HEK293 (cell line): Measurements from ENCODE around the gene MYH6.

ENCODE experiments used
- CTCF ChIA-PET: fragments of 350-600 bp; formaldehyde crosslinking; extraction: SDS; loops from one replicate; lab custom pipeline; 2021; ENCODE audit warnings: antibody characterized with exemption; lab: Yijun Ruan, JAX
- POLR2A ChIA-PET: fragments of 300-600 bp; formaldehyde crosslinking; extraction: SDS; loops from one replicate; lab custom pipeline; 2020; ENCODE audit warnings: antibody characterized with exemption, inconsistent platforms; lab: Yijun Ruan, JAX
- H3K27ac ChIP-seq: fragments of 200-500 bp; sonication (Bioruptor generic); 2 replicates; pipeline ENCODE4 v1.5.1; 2014; ENCODE audit warnings: low read depth, low read length, control low read depth, inconsistent platforms; ENCODE audit errors: extremely low read depth
- H3K36me3 ChIP-seq, 2 experiments: fragments of 200-500 bp in 1 of 2; sonication (Bioruptor generic) in 1 of 2; 1 replicate in 1 of 2; 2 replicates in 1 of 2; pipeline ENCODE4 v1.5.1; 2014 to 2017; ENCODE audit warnings: inconsistent platforms in 2 of 2, low read length in 2 of 2; ENCODE audit not compliant: control insufficient read depth in 2 of 2, insufficient read depth in 1 of 2
- H3K4me1 ChIP-seq: fragments of 200-500 bp; sonication (Bioruptor generic); 2 replicates; pipeline ENCODE4 v1.5.1; 2014; ENCODE audit warnings: mild to moderate bottlenecking, low read length, inconsistent platforms; ENCODE audit not compliant: control insufficient read depth, insufficient read depth
- H3K4me3 ChIP-seq: 2 replicates; pipeline ENCODE4 v1.5.1; 2011; ENCODE audit warnings: low read depth, mild to moderate bottlenecking, control low read depth, low read length, moderate library complexity
- H3K9me3 ChIP-seq: fragments of 200-500 bp; sonication (Bioruptor generic); 2 replicates; pipeline ENCODE4 v1.5.1; 2014; ENCODE audit warnings: low read depth, low read length, inconsistent platforms; ENCODE audit not compliant: control insufficient read depth, insufficient read depth
- BCL11B ChIP-seq: fragments of 450-650 bp; formaldehyde crosslinking; IDR thresholded peaks from 2 replicates; pipeline ENCODE4 v1.5.1; 2016; ENCODE audit warnings: low read depth, missing biosample characterization, missing genetic modification characterization
- IKZF3 ChIP-seq: fragments of 450-650 bp; IDR thresholded peaks from 2 replicates; pipeline ENCODE4 v1.5.0; 2018; ENCODE audit warnings: missing biosample characterization, mild to moderate bottlenecking, missing genetic modification characterization, moderate library complexity
- KLF7 ChIP-seq: fragments of 450-650 bp; formaldehyde crosslinking; IDR thresholded peaks from 2 replicates; pipeline ENCODE4 v1.5.1; 2016; ENCODE audit warnings: missing biosample characterization, missing genetic modification characterization, borderline replicate concordance
- ZBTB7A ChIP-seq: fragments of 450-650 bp; formaldehyde crosslinking; IDR thresholded peaks from 2 replicates; pipeline ENCODE4 v1.5.1; 2016; ENCODE audit warnings: low read depth, missing biosample characterization, missing genetic modification characterization
- ZBTB8A ChIP-seq: fragments of 450-650 bp; formaldehyde crosslinking; IDR thresholded peaks from 2 replicates; pipeline ENCODE4 v1.5.1; 2016; ENCODE audit warnings: missing biosample characterization, missing genetic modification characterization
- ZNF114 ChIP-seq: fragments of 450-650 bp; formaldehyde crosslinking; IDR thresholded peaks from 2 replicates; pipeline ENCODE4 v1.5.0; 2017; ENCODE audit warnings: missing biosample characterization, missing genetic modification characterization
- ZNF169 ChIP-seq: fragments of 450-650 bp; formaldehyde crosslinking; IDR thresholded peaks from 2 replicates; pipeline ENCODE4 v1.5.1; 2016; ENCODE audit warnings: missing biosample characterization, missing genetic modification characterization
- ZNF174 ChIP-seq: fragments of 450-650 bp; formaldehyde crosslinking; IDR thresholded peaks from 2 replicates; pipeline ENCODE4 v1.5.0; 2017; ENCODE audit warnings: missing biosample characterization, mild to moderate bottlenecking, missing genetic modification characterization
- ZNF184 ChIP-seq: fragments of 450-650 bp; IDR thresholded peaks from 2 replicates; pipeline ENCODE4 v1.5.1; 2018; ENCODE audit warnings: missing biosample characterization, mild to moderate bottlenecking, missing genetic modification characterization
- ZNF2 ChIP-seq: fragments of 450-650 bp; formaldehyde crosslinking; IDR thresholded peaks from 2 replicates; pipeline ENCODE4 v1.5.1; 2016; ENCODE audit warnings: missing biosample characterization, missing genetic modification characterization
- ZNF24 ChIP-seq: fragments of 450-650 bp; formaldehyde crosslinking; IDR thresholded peaks from 2 replicates; pipeline ENCODE4 v1.5.1; 2016; ENCODE audit warnings: missing biosample characterization, missing genetic modification characterization
- ZNF350 ChIP-seq: fragments of 450-650 bp; formaldehyde crosslinking; IDR thresholded peaks from 2 replicates; pipeline ENCODE4 v1.5.0; 2017; ENCODE audit warnings: missing biosample characterization, mild to moderate bottlenecking, missing genetic modification characterization
- ZNF501 ChIP-seq: fragments of 450-650 bp; formaldehyde crosslinking; IDR thresholded peaks from 2 replicates; pipeline ENCODE4 v1.5.1; 2016; ENCODE audit warnings: missing biosample characterization, missing genetic modification characterization
- ZNF510 ChIP-seq: fragments of 450-650 bp; formaldehyde crosslinking; IDR thresholded peaks from 2 replicates; pipeline ENCODE4 v1.5.1; 2018; ENCODE audit warnings: mild to moderate bottlenecking, missing genetic modification characterization, missing biosample characterization; ENCODE audit not compliant: insufficient replicate concordance
- ZNF548 ChIP-seq: fragments of 450-650 bp; formaldehyde crosslinking; IDR thresholded peaks from 2 replicates; pipeline ENCODE4 v1.5.1; 2016; ENCODE audit warnings: missing biosample characterization, missing genetic modification characterization
- ZNF571 ChIP-seq: fragments of 450-650 bp; formaldehyde crosslinking; IDR thresholded peaks from 2 replicates; pipeline ENCODE4 v1.5.0; 2017; ENCODE audit warnings: missing biosample characterization, missing genetic modification characterization
- ZNF626 ChIP-seq: fragments of 450-650 bp; sonication (Bioruptor Pico); formaldehyde crosslinking; IDR thresholded peaks from 2 replicates; pipeline ENCODE4 v1.5.1; 2018; ENCODE audit warnings: missing biosample characterization, missing genetic modification characterization, inconsistent platforms
- ZNF629 ChIP-seq: fragments of 450-650 bp; formaldehyde crosslinking; IDR thresholded peaks from 2 replicates; pipeline ENCODE4 v1.5.1; 2017; ENCODE audit warnings: missing biosample characterization, missing genetic modification characterization
- ZNF677 ChIP-seq: fragments of 450-650 bp; IDR thresholded peaks from 2 replicates; pipeline ENCODE4 v1.5.0; 2018; ENCODE audit warnings: missing biosample characterization, mild to moderate bottlenecking, missing genetic modification characterization, moderate library complexity
- ZNF707 ChIP-seq: fragments of 450-650 bp; formaldehyde crosslinking; IDR thresholded peaks from 2 replicates; pipeline ENCODE4 v1.5.1; 2016; ENCODE audit warnings: missing biosample characterization, missing genetic modification characterization
- ZNF776 ChIP-seq: fragments of 450-650 bp; formaldehyde crosslinking; IDR thresholded peaks from 2 replicates; pipeline ENCODE4 v1.5.0; 2017; ENCODE audit warnings: missing biosample characterization, missing genetic modification characterization, borderline replicate concordance
- TF ChIP-seq, protein P1 (sequence below): fragments of 450-650 bp; formaldehyde crosslinking; IDR thresholded peaks from 2 replicates; pipeline ENCODE4 v1.5.1; 2016; ENCODE audit warnings: missing biosample characterization, missing genetic modification characterization
- TF ChIP-seq, protein P2 (sequence below): fragments of 450-650 bp; formaldehyde crosslinking; IDR thresholded peaks from 2 replicates; pipeline ENCODE4 v1.5.1; 2016; ENCODE audit warnings: missing biosample characterization, missing genetic modification characterization
- TF ChIP-seq, protein P3 (sequence below): fragments of 450-650 bp; formaldehyde crosslinking; IDR thresholded peaks from 2 replicates; pipeline ENCODE4 v1.5.1; 2016; ENCODE audit warnings: missing biosample characterization, missing genetic modification characterization
- TF ChIP-seq, protein P4 (sequence below): fragments of 450-650 bp; formaldehyde crosslinking; IDR thresholded peaks from 2 replicates; pipeline ENCODE4 v1.5.1; 2016; ENCODE audit warnings: missing biosample characterization, missing genetic modification characterization
- TF ChIP-seq, protein P5 (sequence below): fragments of 450-650 bp; formaldehyde crosslinking; IDR thresholded peaks from 2 replicates; pipeline ENCODE4 v1.5.0; 2017; ENCODE audit warnings: missing biosample characterization, missing genetic modification characterization, borderline replicate concordance

Gene MYH6

DNA sequence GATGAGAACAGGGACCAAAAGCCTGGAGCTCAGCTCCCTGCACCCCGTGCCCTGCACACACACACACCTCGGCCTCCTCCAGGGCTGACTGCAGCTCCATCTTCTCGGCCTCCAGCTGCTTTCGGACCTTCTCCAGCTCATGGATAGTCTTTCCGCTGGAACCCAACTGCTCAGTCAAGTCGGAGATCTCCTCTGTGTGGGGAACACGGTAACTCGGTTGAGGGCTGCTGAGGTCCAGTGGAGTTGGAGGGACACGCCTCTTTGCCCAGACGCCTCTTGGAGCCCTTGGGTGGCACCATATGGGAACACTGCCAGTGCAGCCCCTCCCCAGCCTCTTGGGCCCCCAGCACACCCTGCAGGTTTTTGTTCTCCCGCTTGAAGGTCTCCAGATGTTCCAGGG lies 8.7 kb upstream of the MYH6 start (continued):
- no peak for TF ChIP-seq ZNF501 (tag by site-specific recombination)
- no peak for TF ChIP-seq ZBTB7A
- TF ChIP-seq, protein P1, sequence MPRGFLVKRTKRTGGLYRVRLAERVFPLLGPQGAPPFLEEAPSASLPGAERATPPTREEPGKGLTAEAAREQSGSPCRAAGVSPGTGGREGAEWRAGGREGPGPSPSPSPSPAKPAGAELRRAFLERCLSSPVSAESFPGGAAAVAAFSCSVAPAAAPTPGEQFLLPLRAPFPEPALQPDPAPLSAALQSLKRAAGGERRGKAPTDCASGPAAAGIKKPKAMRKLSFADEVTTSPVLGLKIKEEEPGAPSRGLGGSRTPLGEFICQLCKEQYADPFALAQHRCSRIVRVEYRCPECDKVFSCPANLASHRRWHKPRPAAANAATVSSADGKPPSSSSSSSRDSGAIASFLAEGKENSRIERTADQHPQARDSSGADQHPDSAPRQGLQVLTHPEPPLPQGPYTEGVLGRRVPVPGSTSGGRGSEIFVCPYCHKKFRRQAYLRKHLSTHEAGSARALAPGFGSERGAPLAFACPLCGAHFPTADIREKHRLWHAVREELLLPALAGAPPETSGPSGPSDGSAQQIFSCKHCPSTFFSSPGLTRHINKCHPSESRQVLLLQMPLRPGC (tag by site-specific recombination) = no peak
- TF ChIP-seq ZNF350 = no peak
- no peak for TF ChIP-seq ZNF2
- no peak for TF ChIP-seq ZNF629 (tag by site-specific recombination)
- TF ChIP-seq ZNF707 (tag by site-specific recombination) = no peak
- no peak for TF ChIP-seq ZNF677 (tag by site-specific recombination)
- TF ChIP-seq, protein P2, sequence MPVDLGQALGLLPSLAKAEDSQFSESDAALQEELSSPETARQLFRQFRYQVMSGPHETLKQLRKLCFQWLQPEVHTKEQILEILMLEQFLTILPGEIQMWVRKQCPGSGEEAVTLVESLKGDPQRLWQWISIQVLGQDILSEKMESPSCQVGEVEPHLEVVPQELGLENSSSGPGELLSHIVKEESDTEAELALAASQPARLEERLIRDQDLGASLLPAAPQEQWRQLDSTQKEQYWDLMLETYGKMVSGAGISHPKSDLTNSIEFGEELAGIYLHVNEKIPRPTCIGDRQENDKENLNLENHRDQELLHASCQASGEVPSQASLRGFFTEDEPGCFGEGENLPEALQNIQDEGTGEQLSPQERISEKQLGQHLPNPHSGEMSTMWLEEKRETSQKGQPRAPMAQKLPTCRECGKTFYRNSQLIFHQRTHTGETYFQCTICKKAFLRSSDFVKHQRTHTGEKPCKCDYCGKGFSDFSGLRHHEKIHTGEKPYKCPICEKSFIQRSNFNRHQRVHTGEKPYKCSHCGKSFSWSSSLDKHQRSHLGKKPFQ (tag by site-specific recombination) = no peak
- TF ChIP-seq ZNF510 (tag by site-specific recombination) = no peak
- TF ChIP-seq ZNF174 = no peak
- no peak for TF ChIP-seq ZNF571

DNA sequence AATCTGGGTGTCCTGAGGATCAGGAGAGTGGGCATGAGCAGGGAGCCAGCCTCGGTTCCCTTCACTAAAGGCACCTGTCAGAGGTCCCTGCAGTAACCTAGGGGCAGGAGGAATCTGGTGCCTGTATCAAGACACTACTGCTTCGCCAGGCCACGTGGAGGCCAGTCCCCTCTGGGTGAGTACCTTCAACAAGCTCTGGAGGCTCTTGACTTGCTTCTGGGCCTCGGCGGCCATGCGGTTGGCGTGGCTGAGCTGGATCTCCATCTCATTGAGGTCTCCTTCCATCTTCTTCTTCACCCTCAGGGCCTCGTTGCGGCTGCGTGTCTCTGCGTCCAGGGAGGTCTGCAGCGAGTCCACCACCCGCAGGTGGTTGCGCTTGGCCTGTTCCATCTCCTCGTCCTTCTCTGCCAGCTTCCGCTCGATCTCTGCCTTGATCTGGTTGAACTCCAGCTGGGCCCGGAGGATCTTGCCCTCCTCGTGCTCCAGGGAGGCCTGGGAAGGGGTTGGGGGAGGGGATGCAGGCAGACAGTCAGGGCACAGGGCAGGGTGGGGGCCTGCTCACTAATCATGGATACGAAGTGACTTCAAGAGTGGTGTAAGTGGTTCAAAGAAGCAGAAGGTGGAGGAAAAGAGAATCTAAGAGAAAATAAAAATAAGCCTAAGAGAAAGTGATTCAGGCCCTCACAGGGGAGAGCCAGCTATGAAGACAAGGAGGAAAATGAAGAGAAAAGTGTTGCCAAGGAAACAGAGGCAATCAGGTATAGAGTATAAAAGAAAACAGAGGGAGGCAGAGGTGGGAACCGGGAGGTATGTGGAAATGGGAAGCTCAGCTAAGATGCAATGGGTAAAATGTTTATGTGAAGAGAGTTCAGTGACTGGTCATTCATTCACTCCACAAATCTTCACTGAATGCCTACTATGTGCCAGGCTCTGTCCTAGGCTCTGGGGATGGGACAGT lies 8.0 kb upstream of the MYH6 start:
- TF ChIP-seq, protein P3, sequence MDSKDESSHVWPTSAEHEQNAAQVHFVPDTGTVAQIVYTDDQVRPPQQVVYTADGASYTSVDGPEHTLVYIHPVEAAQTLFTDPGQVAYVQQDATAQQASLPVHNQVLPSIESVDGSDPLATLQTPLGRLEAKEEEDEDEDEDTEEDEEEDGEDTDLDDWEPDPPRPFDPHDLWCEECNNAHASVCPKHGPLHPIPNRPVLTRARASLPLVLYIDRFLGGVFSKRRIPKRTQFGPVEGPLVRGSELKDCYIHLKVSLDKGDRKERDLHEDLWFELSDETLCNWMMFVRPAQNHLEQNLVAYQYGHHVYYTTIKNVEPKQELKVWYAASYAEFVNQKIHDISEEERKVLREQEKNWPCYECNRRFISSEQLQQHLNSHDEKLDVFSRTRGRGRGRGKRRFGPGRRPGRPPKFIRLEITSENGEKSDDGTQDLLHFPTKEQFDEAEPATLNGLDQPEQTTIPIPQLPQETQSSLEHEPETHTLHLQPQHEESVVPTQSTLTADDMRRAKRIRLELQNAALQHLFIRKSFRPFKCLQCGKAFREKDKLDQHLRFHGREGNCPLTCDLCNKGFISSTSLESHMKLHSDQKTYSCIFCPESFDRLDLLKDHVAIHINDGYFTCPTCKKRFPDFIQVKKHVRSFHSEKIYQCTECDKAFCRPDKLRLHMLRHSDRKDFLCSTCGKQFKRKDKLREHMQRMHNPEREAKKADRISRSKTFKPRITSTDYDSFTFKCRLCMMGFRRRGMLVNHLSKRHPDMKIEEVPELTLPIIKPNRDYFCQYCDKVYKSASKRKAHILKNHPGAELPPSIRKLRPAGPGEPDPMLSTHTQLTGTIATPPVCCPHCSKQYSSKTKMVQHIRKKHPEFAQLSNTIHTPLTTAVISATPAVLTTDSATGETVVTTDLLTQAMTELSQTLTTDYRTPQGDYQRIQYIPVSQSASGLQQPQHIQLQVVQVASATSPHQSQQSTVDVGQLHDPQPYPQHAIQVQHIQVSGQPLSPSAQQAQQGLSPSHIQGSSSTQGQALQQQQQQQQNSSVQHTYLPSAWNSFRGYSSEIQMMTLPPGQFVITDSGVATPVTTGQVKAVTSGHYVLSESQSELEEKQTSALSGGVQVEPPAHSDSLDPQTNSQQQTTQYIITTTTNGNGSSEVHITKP (tag by site-specific recombination) = no peak
- TF ChIP-seq ZBTB8A (tag by site-specific recombination) (no peak), ZNF626 (tag by site-specific recombination) (no peak), IKZF3 (tag by site-specific recombination) (no peak), ZNF776 (tag by site-specific recombination) (no peak), ZNF548 (tag by site-specific recombination) (no peak), KLF7 (tag by site-specific recombination) (no peak), ZNF114 (tag by site-specific recombination) (no peak), ZNF184 (tag by site-specific recombination) (no peak), ZNF169 (no peak), BCL11B (tag by site-specific recombination) (no peak), ZNF24 (no peak)
- TF ChIP-seq, protein P4, sequence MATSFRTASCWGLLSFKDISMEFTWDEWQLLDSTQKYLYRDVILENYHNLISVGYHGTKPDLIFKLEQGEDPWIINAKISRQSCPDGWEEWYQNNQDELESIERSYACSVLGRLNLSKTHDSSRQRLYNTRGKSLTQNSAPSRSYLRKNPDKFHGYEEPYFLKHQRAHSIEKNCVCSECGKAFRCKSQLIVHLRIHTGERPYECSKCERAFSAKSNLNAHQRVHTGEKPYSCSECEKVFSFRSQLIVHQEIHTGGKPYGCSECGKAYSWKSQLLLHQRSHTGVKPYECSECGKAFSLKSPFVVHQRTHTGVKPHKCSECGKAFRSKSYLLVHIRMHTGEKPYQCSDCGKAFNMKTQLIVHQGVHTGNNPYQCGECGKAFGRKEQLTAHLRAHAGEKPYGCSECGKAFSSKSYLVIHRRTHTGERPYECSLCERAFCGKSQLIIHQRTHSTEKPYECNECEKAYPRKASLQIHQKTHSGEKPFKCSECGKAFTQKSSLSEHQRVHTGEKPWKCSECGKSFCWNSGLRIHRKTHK (tag by site-specific recombination) = no peak
- TF ChIP-seq, protein P5, sequence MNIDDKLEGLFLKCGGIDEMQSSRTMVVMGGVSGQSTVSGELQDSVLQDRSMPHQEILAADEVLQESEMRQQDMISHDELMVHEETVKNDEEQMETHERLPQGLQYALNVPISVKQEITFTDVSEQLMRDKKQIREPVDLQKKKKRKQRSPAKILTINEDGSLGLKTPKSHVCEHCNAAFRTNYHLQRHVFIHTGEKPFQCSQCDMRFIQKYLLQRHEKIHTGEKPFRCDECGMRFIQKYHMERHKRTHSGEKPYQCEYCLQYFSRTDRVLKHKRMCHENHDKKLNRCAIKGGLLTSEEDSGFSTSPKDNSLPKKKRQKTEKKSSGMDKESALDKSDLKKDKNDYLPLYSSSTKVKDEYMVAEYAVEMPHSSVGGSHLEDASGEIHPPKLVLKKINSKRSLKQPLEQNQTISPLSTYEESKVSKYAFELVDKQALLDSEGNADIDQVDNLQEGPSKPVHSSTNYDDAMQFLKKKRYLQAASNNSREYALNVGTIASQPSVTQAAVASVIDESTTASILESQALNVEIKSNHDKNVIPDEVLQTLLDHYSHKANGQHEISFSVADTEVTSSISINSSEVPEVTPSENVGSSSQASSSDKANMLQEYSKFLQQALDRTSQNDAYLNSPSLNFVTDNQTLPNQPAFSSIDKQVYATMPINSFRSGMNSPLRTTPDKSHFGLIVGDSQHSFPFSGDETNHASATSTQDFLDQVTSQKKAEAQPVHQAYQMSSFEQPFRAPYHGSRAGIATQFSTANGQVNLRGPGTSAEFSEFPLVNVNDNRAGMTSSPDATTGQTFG (tag by site-specific recombination) = no peak
- no peak overlapping the region for H3K27ac ChIP-seq
- no peak overlapping the region for H3K4me3 ChIP-seq
- H3K36me3 ChIP-seq = no peaks in the 10 kb centered on the region
- POLR2A ChIA-PET = no interaction called here
- no peaks in the 10 kb centered on the region for H3K4me1 ChIP-seq
- CTCF ChIA-PET = interaction anchor here (0.9 kb wide), 1 partner anchor 31 kb away, joined by 3 read pairs; no protein-coding TSS in a partner anchor
- H3K9me3 ChIP-seq = no peaks in the 10 kb centered on the region
